ENCODE measurements around the gene SVIL. TPM values are rescaled to one million over a fixed set of nuclear protein-coding genes. Genes with fewer than 3 reads are reported as not detected.

SVIL gene
- total and polyA plus RNA-seq, 7 donors, result 8.3 to 1,443 (median 637) TPM

DNA sequence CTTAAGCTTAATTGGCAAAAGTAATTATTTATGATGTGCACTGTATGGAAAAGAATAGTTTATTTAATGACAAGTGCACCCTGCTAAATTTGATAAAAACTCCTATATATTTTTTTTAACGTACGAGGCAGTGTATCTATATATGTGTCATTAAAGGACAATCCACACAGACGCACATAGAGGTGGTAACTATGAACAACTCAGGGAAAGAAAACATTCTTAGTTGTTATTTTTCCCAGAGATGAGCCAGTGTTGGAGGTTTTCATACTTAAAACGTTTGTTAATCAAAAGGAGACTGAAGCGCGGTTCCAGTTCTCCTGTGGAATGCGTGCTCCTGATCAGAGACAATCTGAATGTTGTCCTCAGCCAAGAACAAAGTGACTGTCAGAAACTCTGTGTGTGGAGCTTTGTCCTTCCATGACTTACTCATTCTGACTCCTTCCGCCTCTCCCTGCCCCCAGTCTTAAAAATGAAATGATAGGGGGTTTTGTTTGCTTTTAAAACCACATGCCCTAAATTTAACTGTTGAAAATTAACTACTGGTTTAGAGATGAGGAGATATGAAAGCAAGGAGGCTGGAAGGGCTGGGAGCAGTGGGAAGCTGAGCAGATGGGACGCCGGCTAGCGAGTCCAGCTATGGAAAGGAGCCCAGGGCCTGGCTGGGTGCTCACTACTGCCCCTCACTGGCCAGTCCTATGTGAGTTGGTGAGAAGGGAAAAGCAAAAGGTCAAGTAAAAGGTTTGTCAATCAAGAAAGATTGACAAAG lies 99.6 kb downstream of the SVIL start:
- intact Hi-C loops (cut with DNase I), result no loop called here
- peak; percentile 81 for DNase-seq
- H3K4me1 ChIP-seq, result peaks cover 0 to 85% (median 75%) of the 10 kb centered on the region in 4 donors
- H3K9me3 ChIP-seq, result no peaks in the 10 kb centered on the region
- TF ChIP-seq, protein P1, sequence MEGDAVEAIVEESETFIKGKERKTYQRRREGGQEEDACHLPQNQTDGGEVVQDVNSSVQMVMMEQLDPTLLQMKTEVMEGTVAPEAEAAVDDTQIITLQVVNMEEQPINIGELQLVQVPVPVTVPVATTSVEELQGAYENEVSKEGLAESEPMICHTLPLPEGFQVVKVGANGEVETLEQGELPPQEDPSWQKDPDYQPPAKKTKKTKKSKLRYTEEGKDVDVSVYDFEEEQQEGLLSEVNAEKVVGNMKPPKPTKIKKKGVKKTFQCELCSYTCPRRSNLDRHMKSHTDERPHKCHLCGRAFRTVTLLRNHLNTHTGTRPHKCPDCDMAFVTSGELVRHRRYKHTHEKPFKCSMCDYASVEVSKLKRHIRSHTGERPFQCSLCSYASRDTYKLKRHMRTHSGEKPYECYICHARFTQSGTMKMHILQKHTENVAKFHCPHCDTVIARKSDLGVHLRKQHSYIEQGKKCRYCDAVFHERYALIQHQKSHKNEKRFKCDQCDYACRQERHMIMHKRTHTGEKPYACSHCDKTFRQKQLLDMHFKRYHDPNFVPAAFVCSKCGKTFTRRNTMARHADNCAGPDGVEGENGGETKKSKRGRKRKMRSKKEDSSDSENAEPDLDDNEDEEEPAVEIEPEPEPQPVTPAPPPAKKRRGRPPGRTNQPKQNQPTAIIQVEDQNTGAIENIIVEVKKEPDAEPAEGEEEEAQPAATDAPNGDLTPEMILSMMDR (IDR thresholded peaks at IDR 0.05), result peak in 3 of 4 experiments; percentile 46 to 66 (median 62)
- TF ChIP-seq POLR2A (IDR thresholded peaks at IDR 0.05) (no peak), EP300 (IDR thresholded peaks at IDR 0.05) (no peak), POLR2AphosphoS5 (IDR thresholded peaks at IDR 0.05) (peak in 3 of 4 donors; percentile 25 to 27 (median 26))
- peaks cover 10 to 66% (median 30%) of the 10 kb centered on the region in 4 donors for H3K36me3 ChIP-seq
- peak overlapping the region in 2 of 4 donors; percentile 8 for H3K4me3 ChIP-seq
- peak overlapping the region; percentile 70 to 79 (median 74) for H3K27ac ChIP-seq
- 11 to 49% methylated on average over 11 of the region's 11 CpGs for WGBS, 2 donors
- no peaks in the 10 kb centered on the region for H3K27me3 ChIP-seq

DNA sequence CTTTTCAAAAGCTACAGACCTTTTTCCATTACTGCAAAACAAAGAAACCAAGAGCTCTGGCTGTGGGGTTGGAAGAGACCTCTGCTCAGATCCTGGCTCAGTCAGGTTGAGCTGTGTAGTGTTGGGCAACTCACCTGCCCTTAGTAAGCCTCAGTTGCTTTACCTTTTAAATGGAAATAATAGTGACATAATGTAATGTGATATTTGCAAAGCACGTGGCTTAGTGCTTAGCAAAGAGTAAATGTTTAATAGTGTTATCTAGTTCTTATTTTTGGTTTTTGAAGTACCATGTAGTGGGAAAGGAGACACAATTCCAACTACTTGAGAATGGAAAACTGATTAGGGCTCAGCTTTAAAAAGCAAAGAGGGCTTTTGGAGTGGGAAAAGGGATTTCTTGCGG lies 100.2 kb downstream of the SVIL start:
- 17 to 55% methylated on average over 2 of the region's 2 CpGs for WGBS, 2 donors
- DNase-seq, result no peak
- Histone ChIP-seq H3K36me3 (peaks cover 13 to 66% (median 35%) of the 10 kb centered on the region in 4 donors), H3K27me3 (no peaks in the 10 kb centered on the region), H3K4me3 (no peak overlapping the region), H3K4me1 (peaks cover 0 to 79% (median 70%) of the 10 kb centered on the region in 4 donors), H3K9me3 (no peaks in the 10 kb centered on the region), H3K27ac (peak overlapping the region; percentile 70 to 79 (median 74))
- TF ChIP-seq POLR2AphosphoS5 (IDR thresholded peaks at IDR 0.05), result peak in 1 of 4 donors; percentile 9
- TF ChIP-seq POLR2A (IDR thresholded peaks at IDR 0.05), result no peak
- TF ChIP-seq EP300 (IDR thresholded peaks at IDR 0.05), result no peak
- intact Hi-C loops (cut with DNase I), result no loop called here

DNA sequence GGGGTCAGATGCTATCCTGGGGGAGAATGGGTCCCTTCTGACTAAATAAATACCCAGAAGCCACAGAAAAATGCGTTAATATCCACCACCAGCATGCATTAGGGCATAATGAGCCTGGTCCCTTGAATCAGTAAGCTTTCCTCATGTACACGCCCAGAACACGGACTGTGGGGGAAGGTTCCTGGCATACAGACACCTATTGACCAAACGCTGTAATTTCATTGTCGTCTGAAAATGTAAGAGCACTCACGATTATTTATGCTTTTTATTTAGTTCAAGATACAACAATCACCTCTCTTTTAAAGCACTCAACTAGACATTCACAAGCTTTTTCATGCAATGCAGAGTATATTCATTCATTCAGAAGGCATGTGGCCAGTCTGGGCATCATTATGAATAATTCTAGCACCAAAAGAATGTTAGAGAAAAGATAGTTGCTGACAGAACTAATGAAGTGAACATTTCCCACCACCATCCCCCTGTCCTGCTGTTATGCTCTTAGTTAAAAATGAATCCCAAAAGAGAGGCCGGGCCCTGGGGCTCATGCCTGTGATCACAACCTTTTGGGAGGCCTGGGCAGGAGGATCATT lies 101.0 kb downstream of the SVIL start:
- peaks cover 0 to 71% (median 63%) of the 10 kb centered on the region in 4 donors for H3K4me1 ChIP-seq
- TF ChIP-seq POLR2A (IDR thresholded peaks at IDR 0.05) (no peak), POLR2AphosphoS5 (IDR thresholded peaks at IDR 0.05) (peak in 1 of 4 donors; percentile 18)
- H3K36me3 ChIP-seq, result peaks cover 18 to 66% (median 38%) of the 10 kb centered on the region in 4 donors
- WGBS, 2 donors, result 32 to 70% methylated on average over 7 of the region's 7 CpGs
- no peaks in the 10 kb centered on the region for H3K27me3 ChIP-seq
- intact Hi-C loops (cut with DNase I), result no loop called here
- no peaks in the 10 kb centered on the region for H3K9me3 ChIP-seq
- no peak for DNase-seq
- peak overlapping the region; percentile 6 to 79 (median 72) for H3K27ac ChIP-seq
- H3K4me3 ChIP-seq, result no peak overlapping the region

DNA sequence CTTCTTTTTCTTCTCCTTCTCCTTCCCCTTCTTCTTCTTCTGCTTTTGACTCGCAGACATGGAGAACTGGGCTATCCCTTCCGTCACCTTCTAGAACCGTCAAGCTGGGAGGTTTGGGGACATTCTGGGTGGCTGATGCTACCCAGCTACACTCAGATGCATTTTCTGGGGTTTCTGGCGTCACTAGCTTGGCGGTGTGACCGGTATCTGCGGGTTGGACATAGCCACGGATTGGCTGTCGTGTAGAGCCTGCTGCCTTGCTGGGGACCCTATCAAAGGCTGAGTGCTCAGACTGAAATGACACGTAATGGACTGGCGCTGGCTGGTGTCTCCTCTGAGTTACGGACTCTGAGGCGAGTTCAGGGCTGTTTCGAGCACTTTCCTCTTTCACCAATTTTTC lies 101.7 kb downstream of the SVIL start:
- H3K36me3 ChIP-seq, result peaks cover 23 to 66% (median 42%) of the 10 kb centered on the region in 4 donors
- no peaks in the 10 kb centered on the region for H3K27me3 ChIP-seq
- no peak overlapping the region for H3K4me3 ChIP-seq
- H3K9me3 ChIP-seq, result no peaks in the 10 kb centered on the region
- no peak for DNase-seq
- H3K27ac ChIP-seq, result peak overlapping the region in 3 of 4 donors; percentile 35 to 79 (median 37)
- H3K4me1 ChIP-seq, result peaks cover 0 to 65% (median 55%) of the 10 kb centered on the region in 4 donors
- TF ChIP-seq EP300 (IDR thresholded peaks at IDR 0.05) (no peak), POLR2A (IDR thresholded peaks at IDR 0.05) (no peak), POLR2AphosphoS5 (IDR thresholded peaks at IDR 0.05) (no peak)
- TF ChIP-seq, protein P1 (IDR thresholded peaks at IDR 0.05), result no peak
- intact Hi-C loops (cut with DNase I), result no loop called here
- WGBS, 2 donors, result 95% methylated on average over 14 of the region's 14 CpGs

DNA sequence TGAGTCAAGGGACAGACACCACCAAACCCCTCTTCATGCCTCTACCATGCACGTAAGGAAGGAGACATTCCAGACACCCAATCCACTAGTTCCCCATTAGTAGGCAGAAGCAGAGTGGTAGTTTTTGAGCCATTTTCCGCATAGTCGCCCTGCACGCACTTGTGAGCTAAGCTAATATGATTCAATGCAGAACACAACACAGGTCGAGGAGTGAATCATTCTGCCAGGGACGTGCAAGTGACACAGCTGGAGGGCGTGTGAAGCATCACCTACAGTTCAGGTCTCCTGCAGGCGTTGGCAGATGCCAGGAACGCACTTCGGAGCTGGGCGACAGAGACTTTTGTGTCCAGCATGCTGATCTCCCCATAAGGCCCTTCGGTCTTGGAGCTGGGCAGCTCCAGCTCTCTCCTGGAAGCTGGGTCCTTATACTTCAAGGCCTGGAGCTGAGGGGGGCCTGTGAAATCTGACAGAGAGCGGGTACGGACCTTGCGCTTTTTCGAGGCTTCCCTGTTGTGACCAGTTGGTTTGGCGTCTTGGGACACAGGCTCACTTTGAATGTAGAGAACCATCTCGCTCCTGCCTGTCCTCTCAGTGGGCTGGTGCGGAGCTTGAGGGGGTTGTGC lies 102.4 kb downstream of the SVIL start:
- TF ChIP-seq, protein P1 (IDR thresholded peaks at IDR 0.05), result no peak
- TF ChIP-seq POLR2AphosphoS5 (IDR thresholded peaks at IDR 0.05) (peak in 2 of 4 donors; percentile 30 to 63), EP300 (IDR thresholded peaks at IDR 0.05) (no peak), POLR2A (IDR thresholded peaks at IDR 0.05) (no peak)
- intact Hi-C loops (cut with DNase I), result no loop called here
- Histone ChIP-seq H3K27me3 (no peaks in the 10 kb centered on the region), H3K9me3 (no peaks in the 10 kb centered on the region), H3K36me3 (peaks cover 23 to 70% (median 46%) of the 10 kb centered on the region in 4 donors), H3K27ac (peak overlapping the region in 3 of 4 donors; percentile 35 to 79 (median 37)), H3K4me1 (peaks cover 0 to 62% (median 49%) of the 10 kb centered on the region in 4 donors), H3K4me3 (no peak overlapping the region)
- WGBS, 2 donors, result 95 to 96% methylated on average over 19 of the region's 19 CpGs
- DNase-seq, result no peak
